Measurements from ENCODE around the gene GMDS.

Gene GMDS

GRCh38 chr6:2240961-2241360 lies 4.4 kb downstream of the GMDS start:
- DNase-seq (ENCODE audit: low read depth) = no peak

DNA sequence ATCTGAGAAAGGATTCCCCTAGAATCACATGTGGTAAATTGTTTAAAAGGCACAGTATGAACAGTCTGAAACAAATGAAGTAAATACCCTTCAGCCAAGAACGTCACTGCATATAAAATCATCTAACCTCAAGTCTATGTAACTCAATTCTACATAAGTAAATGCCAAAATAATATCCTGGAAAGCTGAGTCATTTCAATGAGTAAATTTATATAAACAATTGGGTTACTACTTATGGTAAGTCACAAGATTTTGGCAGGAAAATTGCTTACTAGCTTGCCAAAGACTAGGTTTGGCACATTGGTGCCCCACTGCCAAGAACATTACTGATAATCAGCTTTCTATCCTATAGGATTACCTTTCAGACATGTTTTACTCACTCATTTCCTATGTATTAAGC lies 8.4 kb downstream of the GMDS start:
- DNase-seq (ENCODE audit: low read depth) = no peak

DNA sequence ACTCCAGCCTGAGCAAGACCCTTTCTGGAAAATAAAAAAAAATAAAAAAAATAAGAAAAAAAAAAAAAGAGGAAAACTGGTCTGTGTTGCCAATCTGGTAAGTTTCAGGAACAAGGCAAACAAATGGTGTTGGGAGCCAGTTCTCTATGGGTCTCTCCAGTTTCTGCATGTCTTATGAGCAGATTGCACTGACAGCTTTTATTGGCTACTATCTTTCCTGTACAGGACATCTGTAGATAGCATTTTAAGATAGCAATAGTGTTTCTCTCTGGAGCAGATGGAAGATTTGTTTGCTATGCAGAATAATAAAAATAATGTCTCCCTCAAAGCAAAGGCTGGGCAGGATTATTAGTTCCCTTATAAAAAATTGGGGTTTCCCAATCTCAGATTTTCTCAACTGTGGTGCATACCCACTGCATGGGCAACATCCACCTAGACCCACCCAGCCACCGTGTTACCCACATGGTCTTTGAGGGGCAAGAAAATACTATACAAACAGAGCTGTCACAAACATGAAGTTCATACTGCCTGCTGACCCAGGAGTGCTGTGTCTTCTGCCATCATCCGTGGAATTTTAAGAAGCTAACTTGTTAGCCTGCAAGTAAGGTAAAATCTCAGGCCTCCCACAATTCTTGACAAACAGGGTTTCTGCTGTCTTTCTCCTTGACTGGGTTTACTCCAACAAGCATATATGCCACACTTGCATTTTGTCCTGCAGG lies 9.5 kb downstream of the GMDS start:
- no peak for DNase-seq (ENCODE audit: low read depth)

DNA sequence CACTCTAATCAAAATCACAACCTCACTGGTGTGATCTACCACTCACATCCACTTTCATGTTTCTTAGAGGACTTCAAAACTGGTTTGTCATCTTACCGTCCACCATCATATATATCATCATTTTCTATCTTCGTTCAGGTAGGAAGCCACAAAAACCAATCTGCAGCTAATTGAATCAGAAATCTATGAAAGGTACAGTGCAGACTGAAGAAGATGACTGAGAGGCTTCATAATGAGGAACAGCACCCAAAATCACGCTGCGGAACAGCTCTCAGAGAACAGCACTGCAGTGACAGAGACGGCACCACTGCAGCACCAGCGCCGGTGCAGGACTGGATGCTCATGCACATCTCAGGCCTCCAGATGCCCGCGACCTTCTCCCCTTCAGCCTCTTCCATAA lies 13.0 kb downstream of the GMDS start:
- no peak for DNase-seq (ENCODE audit: low read depth)

DNA sequence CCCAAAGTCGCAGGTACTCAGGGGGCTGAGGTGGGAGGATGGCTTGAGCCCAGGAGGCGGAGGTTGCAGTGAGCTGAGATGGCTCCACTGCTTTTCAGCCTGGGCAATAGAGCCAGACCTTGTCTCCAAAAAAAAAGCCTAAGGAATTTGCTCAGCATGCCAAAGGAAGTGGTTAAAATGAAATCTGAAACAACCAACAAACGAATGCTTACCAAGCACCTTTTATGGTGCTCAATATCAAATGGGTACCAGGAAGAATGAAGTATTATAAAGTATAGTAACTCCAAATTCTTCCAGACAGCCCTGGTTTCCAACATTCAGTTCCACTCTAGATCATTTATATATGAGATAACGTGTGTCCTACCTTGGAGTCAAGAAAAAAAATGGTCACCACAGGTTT lies 14.0 kb downstream of the GMDS start:
- DNase-seq (ENCODE audit: low read depth) = no peak

GRCh38 chr6:2230659-2231277 lies 14.6 kb downstream of the GMDS start:
- DNase-seq (ENCODE audit: low read depth) = no peak

GRCh38 chr6:2229742-2230141 lies 15.7 kb downstream of the GMDS start:
- no peak for DNase-seq (ENCODE audit: low read depth)

DNA sequence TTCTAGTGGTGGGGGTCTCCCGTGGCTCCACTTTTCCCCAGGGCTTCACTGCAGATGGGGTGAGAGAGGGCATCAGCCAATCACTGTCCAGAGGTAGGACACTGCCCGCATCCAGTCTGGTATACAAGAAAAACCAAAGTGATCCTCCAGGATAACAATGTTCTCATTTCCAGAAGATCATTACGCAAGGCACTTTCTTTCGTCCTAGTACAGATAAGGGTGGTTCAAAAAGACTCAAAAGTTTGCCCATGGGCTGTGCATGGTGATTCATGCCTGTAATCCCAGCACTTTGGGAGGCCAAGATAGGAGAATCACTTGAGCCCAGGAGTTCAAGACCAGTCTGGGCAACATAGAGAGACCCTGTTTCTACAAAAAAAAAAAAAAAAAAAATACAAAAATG lies 16.4 kb downstream of the GMDS start:
- DNase-seq (ENCODE audit: low read depth) = no peak

- no peak for DNase-seq (ENCODE audit: low read depth)
These were observed 17.0 kb downstream of the GMDS start for GRCh38 chr6:2228392-2228791.

DNA sequence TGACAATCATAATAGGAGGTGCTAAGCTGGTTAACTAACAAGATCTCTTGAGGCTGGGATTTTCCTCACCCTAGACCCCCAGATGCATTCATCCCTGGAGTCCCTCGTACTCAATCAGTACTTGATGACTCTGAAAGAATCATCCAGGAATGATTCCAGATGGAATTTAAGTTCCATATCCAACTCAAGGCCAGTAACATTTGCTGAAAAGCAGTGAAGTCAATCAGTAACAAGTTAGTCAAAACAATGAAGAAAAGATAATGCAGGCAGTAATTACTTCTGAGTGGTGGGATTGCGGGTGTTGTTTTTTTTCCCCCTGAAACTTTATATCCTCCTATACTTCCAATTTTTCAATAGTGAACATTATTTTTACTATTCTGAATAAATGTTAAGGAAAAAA lies 18.6 kb downstream of the GMDS start:
- DNase-seq (ENCODE audit: low read depth) = no peak

DNA sequence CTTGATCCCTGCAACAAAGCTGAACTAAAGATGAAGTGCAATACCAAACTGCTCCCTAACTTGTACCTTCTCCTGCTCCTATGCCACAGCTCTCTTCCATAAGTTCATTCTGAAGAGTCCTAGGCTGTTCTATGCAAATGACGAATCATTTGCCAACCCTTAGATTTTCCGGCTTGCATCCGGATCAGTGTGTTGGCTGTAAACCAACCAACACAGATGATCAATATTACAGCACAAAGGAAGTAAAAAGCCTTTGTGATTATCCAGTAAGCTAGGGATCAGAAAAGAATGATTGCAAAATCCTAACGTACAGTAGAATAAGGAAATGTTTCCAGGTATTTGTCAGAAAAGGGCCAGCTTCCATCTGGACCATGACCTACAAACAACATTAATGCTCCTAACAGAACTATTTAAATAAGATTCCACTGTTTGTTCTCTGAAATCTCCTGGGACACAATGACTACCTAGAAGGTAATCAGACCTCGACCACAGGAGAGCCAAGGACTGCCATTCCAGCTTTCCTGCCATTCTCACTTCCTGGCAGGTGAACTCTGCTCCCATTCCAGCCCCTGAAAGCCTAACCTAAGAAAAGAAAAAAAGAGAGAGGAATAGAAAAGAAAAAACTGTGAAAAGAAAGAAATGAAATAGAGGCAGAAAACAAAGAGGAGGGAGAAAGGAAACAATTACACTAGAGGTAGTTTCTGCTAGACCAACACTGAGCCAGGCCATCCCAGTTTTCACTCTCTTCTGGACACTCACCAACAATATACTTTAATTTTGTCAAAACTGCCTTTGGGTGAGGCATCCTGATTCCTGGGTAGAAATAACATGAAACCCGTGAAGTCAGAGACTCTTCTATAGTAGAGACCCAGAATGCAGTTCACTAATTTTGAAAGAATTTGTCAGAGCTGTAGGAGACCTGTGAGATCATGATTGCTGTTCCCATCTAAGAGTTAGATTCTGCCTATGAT lies 19.7 kb downstream of the GMDS start:
- DNase-seq (ENCODE audit: low read depth) = no peak

- no peak for DNase-seq (ENCODE audit: low read depth)
These were observed 20.5 kb downstream of the GMDS start for GRCh38 chr6:2224847-2225382.

- DNase-seq (ENCODE audit: low read depth) = no peak
These were observed 23.0 kb downstream of the GMDS start for GRCh38 chr6:2222275-2222842.

GRCh38 chr6:2221726-2222274 lies 23.6 kb downstream of the GMDS start:
- no peak for DNase-seq (ENCODE audit: low read depth)

DNA sequence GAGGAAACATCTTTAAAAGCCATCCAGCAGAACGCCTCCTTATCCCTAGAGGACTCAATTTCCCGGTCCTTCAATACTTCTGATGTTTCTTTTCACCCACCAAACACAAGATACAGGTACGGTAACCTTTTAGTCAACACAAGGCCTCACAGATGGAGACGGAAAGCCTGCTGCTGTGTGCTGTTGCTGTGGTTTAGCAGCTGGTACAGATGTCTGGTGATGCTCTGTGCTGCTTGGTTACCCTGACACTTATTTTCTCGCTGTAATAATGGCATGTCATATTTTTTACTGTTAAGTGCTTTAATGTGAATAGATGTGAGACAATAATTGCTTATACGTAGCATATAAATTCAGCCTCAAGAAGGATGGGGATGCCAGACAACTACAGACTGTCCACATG lies 25.3 kb downstream of the GMDS start:
- no peak for DNase-seq (ENCODE audit: low read depth)

DNA sequence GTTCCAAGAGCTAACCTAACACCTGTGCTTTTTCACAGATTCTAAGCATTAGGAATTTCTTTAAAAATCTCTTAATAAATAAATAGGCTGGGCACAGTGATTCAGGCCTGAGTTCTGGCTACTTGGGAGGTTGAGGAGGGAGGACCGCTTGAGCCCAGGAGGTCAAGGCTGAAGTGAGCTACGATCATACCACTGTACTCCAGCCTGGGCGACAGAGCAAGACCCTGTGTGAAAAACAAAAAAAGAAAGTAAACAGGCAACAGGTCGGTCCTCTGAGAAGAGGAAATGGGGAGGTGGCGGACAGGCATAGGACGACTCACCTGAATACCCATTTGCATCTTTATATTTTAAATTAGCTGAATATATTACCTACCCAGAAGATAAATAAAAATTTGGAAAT lies 26.5 kb downstream of the GMDS start:
- no peak for DNase-seq (ENCODE audit: low read depth)

- DNase-seq (ENCODE audit: low read depth) = no peak
These were observed 28.5 kb downstream of the GMDS start for GRCh38 chr6:2216794-2217383.

- DNase-seq (ENCODE audit: low read depth) = no peak
These were observed 30.1 kb downstream of the GMDS start for GRCh38 chr6:2215342-2215741.

DNA sequence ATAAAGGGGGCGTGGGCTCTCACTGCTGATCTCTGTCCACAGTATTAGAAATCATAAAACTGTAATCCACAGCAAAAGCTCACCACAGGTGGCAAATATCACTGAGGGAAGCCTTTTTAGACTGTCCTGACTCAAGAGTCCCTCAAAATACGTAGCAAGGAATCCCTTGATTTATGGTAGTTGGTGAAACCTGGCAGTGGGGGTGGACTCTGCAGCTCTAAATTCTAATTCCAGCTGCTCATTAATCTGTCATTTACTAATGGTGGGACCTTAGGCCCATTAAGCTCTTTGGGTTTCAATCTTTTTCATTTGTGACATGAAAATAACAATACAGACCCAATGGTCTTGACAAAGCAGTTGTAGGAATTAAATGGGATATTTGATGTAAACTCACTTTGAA lies 32.3 kb downstream of the GMDS start:
- DNase-seq (ENCODE audit: low read depth) = no peak

DNA sequence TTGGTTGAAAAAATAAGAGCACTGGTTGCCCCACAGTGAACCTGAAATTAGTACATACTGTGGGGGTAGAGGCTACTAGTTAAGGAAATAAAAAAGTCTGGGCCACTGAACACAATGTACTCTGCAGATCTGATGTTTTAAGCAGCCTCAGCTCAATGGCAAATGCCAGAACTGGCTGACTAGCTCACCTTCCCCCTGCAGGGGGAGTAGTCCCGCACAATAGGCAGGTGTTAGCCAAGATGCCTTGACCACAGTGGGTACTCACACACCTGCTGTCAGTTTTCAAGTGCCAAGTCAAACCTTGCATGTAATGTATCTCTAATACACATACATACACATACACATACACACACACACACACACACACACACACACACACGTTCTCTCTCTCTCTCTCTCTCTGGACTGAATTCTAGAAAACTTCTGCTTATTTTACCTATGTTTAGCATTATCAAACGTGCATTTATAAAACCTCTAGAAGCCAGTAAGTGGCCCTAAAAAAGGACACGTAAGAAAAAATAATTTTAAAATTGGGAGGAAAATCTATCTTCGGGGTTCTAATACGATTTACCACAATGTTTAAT lies 36.1 kb downstream of the GMDS start:
- peak; percentile 18 for DNase-seq (ENCODE audit: low read depth)

DNA sequence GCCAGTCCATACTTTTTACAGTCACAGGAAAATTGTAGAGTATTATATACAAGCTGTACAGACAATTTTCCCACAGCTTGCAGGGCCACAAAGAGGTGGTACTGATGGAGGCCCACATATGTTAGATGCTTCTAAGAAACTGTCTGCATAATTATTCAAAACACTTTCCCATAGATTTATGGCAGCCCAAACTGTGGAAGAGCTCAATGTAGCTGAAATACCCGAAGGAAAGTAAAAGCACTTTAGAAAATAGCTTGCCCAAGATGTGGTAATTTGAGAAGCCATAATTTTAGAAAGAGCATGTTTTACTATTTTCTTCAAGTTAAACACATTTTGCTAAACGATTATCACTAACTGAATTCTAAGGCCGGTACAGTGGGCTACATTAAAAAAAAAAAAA lies 36.9 kb downstream of the GMDS start:
- DNase-seq (ENCODE audit: low read depth) = no peak
